ENCODE data around the gene MPPED1. TPM values are rescaled to one million over a fixed set of nuclear protein-coding genes. Genes with fewer than 3 reads are reported as not detected.

The MPPED1 gene
- total and polyA plus RNA-seq, 2 donors (not counting 1 experiment from before 2014, with no cell fraction given) = not detected

- Histone ChIP-seq H3K4me3 (replicated peaks in 1 of 4; ENCODE audit: control extremely low read depth in 1 of 4, insufficient read depth in 1 of 4, low read depth in 3 of 4, low read length in 4 of 4) (no peak overlapping the region), H4K20me1 (ENCODE audit: control insufficient read depth, extremely low read depth, insufficient read depth, low read length) (no peaks in the 10 kb centered on the region), H3K4me2 (ENCODE audit: extremely low read depth, insufficient read depth, low read length) (no peak overlapping the region), H3K4me1 (ENCODE audit: control insufficient read depth, extremely low read depth, insufficient read depth, low read length) (no peaks in the 10 kb centered on the region), H3K9me3 (ENCODE audit: control insufficient read depth, insufficient read depth, low read depth, low read length) (no peaks in the 10 kb centered on the region), H3K9ac (ENCODE audit: insufficient read depth, low read length) (no peak overlapping the region), H3K36me3 (ENCODE audit: control insufficient read depth, insufficient read depth, low read length) (no peaks in the 10 kb centered on the region), H3K79me2 (ENCODE audit: control insufficient read depth, insufficient read depth, low read length) (no peaks in the 10 kb centered on the region), H3K27me3 (ENCODE audit: control insufficient read depth, insufficient read depth, low read length) (no peaks in the 10 kb centered on the region), H3K27ac (ENCODE audit: insufficient read depth, low read length) (no peak overlapping the region), H2AFZ (ENCODE audit: low read length) (no peak overlapping the region)
- TF ChIP-seq, protein P1, sequence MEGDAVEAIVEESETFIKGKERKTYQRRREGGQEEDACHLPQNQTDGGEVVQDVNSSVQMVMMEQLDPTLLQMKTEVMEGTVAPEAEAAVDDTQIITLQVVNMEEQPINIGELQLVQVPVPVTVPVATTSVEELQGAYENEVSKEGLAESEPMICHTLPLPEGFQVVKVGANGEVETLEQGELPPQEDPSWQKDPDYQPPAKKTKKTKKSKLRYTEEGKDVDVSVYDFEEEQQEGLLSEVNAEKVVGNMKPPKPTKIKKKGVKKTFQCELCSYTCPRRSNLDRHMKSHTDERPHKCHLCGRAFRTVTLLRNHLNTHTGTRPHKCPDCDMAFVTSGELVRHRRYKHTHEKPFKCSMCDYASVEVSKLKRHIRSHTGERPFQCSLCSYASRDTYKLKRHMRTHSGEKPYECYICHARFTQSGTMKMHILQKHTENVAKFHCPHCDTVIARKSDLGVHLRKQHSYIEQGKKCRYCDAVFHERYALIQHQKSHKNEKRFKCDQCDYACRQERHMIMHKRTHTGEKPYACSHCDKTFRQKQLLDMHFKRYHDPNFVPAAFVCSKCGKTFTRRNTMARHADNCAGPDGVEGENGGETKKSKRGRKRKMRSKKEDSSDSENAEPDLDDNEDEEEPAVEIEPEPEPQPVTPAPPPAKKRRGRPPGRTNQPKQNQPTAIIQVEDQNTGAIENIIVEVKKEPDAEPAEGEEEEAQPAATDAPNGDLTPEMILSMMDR (conservative IDR thresholded peaks at IDR 0.05 in 1 of 2, IDR thresholded peaks at IDR 0.05 in 1 of 2; ENCODE audit: low read depth in 1 of 2, low read length in 2 of 2) = no peak
- no peak for TF ChIP-seq EZH2 (IDR thresholded peaks at IDR 0.05; ENCODE audit: low read length, missing control alignments)
- no peak for DNase-seq (ENCODE audit: low read depth in 2 of 2)
These were observed 55.6 kb downstream of the MPPED1 start for GRCh38 chr22:43467216-43467940.

- TF ChIP-seq, protein P1 (conservative IDR thresholded peaks at IDR 0.05 in 1 of 2, IDR thresholded peaks at IDR 0.05 in 1 of 2; ENCODE audit: low read depth in 1 of 2, low read length in 2 of 2) = no peak
- no peak for TF ChIP-seq EZH2 (IDR thresholded peaks at IDR 0.05; ENCODE audit: low read length, missing control alignments)
- H3K4me3 ChIP-seq (replicated peaks in 1 of 4; ENCODE audit: control extremely low read depth in 1 of 4, insufficient read depth in 1 of 4, low read depth in 3 of 4, low read length in 4 of 4) = no peak overlapping the region
These were observed 58.4 kb downstream of the MPPED1 start for GRCh38 chr22:43470253-43470652.

DNA sequence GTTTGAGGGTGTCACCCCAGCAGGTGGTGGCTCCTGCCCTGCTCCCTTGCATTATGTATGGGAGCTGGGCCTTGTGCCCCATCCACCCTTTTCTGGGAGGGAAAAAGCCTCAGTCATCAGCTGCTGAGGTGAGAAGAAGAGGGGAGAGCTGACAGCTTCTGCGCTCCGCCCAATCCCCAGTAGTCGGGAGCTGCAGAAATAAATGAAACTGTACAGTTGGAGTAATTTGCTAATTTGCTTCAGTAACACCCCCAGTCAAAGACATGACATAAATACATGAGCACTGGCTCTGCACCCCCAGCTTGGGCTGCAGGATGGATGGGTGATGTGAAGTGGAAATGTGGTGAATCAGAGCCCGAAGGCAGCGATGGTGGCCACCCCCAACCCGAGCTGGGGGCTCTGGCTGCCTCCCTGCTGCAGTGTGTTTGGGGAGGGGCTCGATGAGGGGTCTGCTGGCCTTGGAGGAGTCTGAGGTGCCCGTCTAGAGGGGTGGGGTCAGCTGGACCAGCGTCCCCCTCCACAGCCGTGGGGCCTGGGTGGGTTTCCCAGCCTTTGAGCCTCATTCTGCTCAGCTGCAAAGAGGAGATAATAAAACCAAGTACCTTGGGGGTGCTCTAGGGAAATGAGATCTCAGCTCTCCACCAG is 59.2 kb downstream of the MPPED1 start:
- no peak for DNase-seq (ENCODE audit: low read depth in 2 of 2)
- Histone ChIP-seq H3K27ac (ENCODE audit: insufficient read depth, low read length) (no peak overlapping the region), H4K20me1 (ENCODE audit: control insufficient read depth, extremely low read depth, insufficient read depth, low read length) (no peaks in the 10 kb centered on the region), H3K4me1 (ENCODE audit: control insufficient read depth, extremely low read depth, insufficient read depth, low read length) (no peaks in the 10 kb centered on the region), H3K36me3 (ENCODE audit: control insufficient read depth, insufficient read depth, low read length) (no peaks in the 10 kb centered on the region), H3K4me3 (replicated peaks in 1 of 4; ENCODE audit: control extremely low read depth in 1 of 4, insufficient read depth in 1 of 4, low read depth in 3 of 4, low read length in 4 of 4) (no peak overlapping the region), H3K9ac (ENCODE audit: insufficient read depth, low read length) (no peak overlapping the region), H3K9me3 (ENCODE audit: control insufficient read depth, insufficient read depth, low read depth, low read length) (no peaks in the 10 kb centered on the region), H3K27me3 (ENCODE audit: control insufficient read depth, insufficient read depth, low read length) (no peaks in the 10 kb centered on the region), H3K79me2 (ENCODE audit: control insufficient read depth, insufficient read depth, low read length) (no peaks in the 10 kb centered on the region), H2AFZ (ENCODE audit: low read length) (no peak overlapping the region), H3K4me2 (ENCODE audit: extremely low read depth, insufficient read depth, low read length) (no peak overlapping the region)
- TF ChIP-seq, protein P1 (conservative IDR thresholded peaks at IDR 0.05 in 1 of 2, IDR thresholded peaks at IDR 0.05 in 1 of 2; ENCODE audit: low read depth in 1 of 2, low read length in 2 of 2) = no peak
- TF ChIP-seq EZH2 (IDR thresholded peaks at IDR 0.05; ENCODE audit: low read length, missing control alignments) = no peak

More at GRCh38 chr22:43470253-43470652, 58.4 kb downstream of the MPPED1 start:
- Histone ChIP-seq H3K36me3 (ENCODE audit: control insufficient read depth, insufficient read depth, low read length) (no peaks in the 10 kb centered on the region), H3K9me3 (ENCODE audit: control insufficient read depth, insufficient read depth, low read depth, low read length) (no peaks in the 10 kb centered on the region), H3K9ac (ENCODE audit: insufficient read depth, low read length) (no peak overlapping the region), H3K4me2 (ENCODE audit: extremely low read depth, insufficient read depth, low read length) (no peak overlapping the region), H3K27me3 (ENCODE audit: control insufficient read depth, insufficient read depth, low read length) (no peaks in the 10 kb centered on the region), H3K27ac (ENCODE audit: insufficient read depth, low read length) (no peak overlapping the region), H3K79me2 (ENCODE audit: control insufficient read depth, insufficient read depth, low read length) (no peaks in the 10 kb centered on the region), H2AFZ (ENCODE audit: low read length) (no peak overlapping the region), H3K4me1 (ENCODE audit: control insufficient read depth, extremely low read depth, insufficient read depth, low read length) (no peaks in the 10 kb centered on the region), H4K20me1 (ENCODE audit: control insufficient read depth, extremely low read depth, insufficient read depth, low read length) (no peaks in the 10 kb centered on the region)
- no peak for DNase-seq (ENCODE audit: low read depth in 2 of 2)
